ENCODE results near the gene IP6K3.

Gene IP6K3

DNA sequence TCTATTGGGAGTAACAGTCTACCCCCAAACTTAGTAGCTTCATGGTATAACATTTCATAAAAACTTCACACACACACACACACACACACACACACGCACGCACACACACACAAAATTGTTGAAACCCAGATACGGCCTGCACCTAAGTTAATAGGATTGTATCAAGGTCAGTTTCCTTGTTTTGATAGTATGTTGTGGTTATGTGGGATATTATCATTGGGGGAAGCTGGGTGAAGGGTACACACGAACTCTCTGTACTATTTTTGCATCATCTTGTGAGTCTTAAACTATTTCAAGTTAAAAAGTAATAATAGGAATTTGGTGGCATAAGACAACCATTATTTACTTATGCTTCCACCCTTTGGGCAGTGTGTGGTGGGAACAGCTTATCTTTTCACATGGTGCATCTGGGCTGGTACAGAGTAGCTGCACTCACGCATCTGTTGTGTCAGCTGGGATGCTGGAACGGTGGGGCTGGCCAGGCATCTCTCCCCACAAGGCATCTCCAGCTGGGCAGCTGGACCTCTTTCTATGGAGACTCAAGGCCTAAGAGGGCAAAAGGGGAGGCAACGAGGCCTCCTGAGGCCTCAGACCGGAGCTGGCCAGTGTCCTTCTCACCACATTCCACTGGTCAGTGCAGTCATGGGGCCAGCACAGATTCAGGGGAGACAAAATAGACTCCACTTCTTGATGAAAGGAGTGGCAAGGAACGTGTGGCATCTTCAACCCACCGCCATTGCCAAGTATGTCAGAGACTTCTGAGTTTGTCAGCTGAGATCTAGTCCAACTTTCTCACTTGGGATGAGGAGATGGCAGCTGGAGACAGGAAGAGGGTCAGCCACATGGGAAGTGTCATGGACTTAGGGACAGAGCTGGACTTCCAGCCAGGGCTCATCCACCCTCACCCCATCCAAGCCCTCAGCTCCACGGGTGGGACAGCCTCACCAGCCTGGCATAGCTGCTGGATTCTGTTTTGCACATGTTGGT is 20.5 kb upstream of the IP6K3 start:
- Histone ChIP-seq H4K8ac (ENCODE audit: low read depth, low read length) (no peak overlapping the region), H3K9ac (ENCODE audit: low read depth, low read length, poor library complexity) (no peak overlapping the region), H3K36me3 (replicated peaks in 1 of 2; ENCODE audit: control insufficient read depth in 2 of 2, insufficient read depth in 2 of 2, low read length in 2 of 2) (peaks cover 0 to 2% of the 10 kb centered on the region in 2 donors), H2BK12ac (ENCODE audit: low read length) (no peak overlapping the region), H2BK15ac (ENCODE audit: low read length) (no peak overlapping the region), H2BK120ac (ENCODE audit: low read depth, low read length) (no peak overlapping the region), H2AK5ac (ENCODE audit: low read depth, low read length) (no peak overlapping the region), H3K27ac (replicated peaks; ENCODE audit: low read length) (no peak overlapping the region), H3K4ac (ENCODE audit: low read length) (no peak overlapping the region), H4K91ac (ENCODE audit: low read depth, low read length, poor library complexity) (no peak overlapping the region), H3K4me2 (ENCODE audit: insufficient read depth, low read length, poor library complexity, severe bottlenecking) (no peak overlapping the region), H3K4me1 (ENCODE audit: control insufficient read depth in 2 of 2, insufficient read depth in 1 of 2, low read depth in 1 of 2, low read length in 2 of 2) (peaks cover 10 to 12% of the 10 kb centered on the region in 2 donors), H3K79me1 (ENCODE audit: low read depth, low read length) (no peaks in the 10 kb centered on the region), H3K18ac (ENCODE audit: low read length) (no peak overlapping the region), H3K4me3 (ENCODE audit: low read length in 2 of 2) (no peak overlapping the region), H3K23ac (ENCODE audit: low read depth, low read length, poor library complexity) (no peak overlapping the region), H2BK5ac (ENCODE audit: low read length) (no peak overlapping the region), H2AFZ (ENCODE audit: low read length) (no peak overlapping the region), H3K9me3 (replicated peaks in 1 of 2; ENCODE audit: control insufficient read depth in 2 of 2, insufficient read depth in 1 of 2, low read depth in 1 of 2, low read length in 2 of 2) (no peaks in the 10 kb centered on the region), H3K14ac (ENCODE audit: low read length) (no peak overlapping the region), H3K27me3 (ENCODE audit: control insufficient read depth in 3 of 3, insufficient read depth in 3 of 3, low read depth in 1 of 3, low read length in 3 of 3) (peaks cover 0 to 4% (median 0%) of the 10 kb centered on the region in 3 experiments)
- WGBS, 2 donors (ENCODE audit: extremely low coverage in 2 of 2, insufficient read length in 2 of 2, insufficient replicate concordance in 1 of 2), result no CpG with 5 or more reads among the region's 11 CpGs
- no peak for DNase-seq (ENCODE audit: low spot score)

DNA sequence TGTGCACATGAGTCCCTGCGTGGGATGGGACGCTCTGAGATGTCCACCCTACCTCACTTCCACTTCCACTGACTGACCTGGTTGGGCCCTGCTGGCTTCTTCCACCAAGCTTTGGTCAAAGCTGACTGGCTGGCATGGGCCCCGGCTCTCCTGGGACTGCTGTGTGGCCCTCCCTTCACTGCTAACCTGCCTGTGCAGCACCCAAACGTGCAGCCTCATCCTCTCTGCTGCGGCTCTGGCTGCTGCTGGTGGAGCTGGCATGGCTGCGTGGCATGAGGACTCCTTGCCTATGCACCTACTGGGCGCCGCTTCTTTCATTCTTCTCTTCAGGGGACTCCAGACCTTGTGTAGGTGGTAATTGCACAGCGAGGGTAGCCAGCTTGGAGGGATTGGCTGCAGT is 18.7 kb upstream of the IP6K3 start:
- no peak overlapping the region for H2BK12ac ChIP-seq (ENCODE audit: low read length)
- H3K18ac ChIP-seq (ENCODE audit: low read length), result peak overlapping the region; percentile 80
- no peak overlapping the region for H2AK5ac ChIP-seq (ENCODE audit: low read depth, low read length)
- no peak overlapping the region for H2AFZ ChIP-seq (ENCODE audit: low read length)
- H4K91ac ChIP-seq (ENCODE audit: low read depth, low read length, poor library complexity), result no peak overlapping the region
- H3K79me1 ChIP-seq (ENCODE audit: low read depth, low read length), result no peaks in the 10 kb centered on the region
- WGBS, 2 donors (ENCODE audit: extremely low coverage in 2 of 2, insufficient read length in 2 of 2, insufficient replicate concordance in 1 of 2), result no CpG with 5 or more reads among the region's 9 CpGs
- no peak overlapping the region for H2BK15ac ChIP-seq (ENCODE audit: low read length)
- no peak overlapping the region for H4K8ac ChIP-seq (ENCODE audit: low read depth, low read length)
- no peak overlapping the region for H3K4ac ChIP-seq (ENCODE audit: low read length)
- no peak overlapping the region for H3K4me2 ChIP-seq (ENCODE audit: insufficient read depth, low read length, poor library complexity, severe bottlenecking)
- no peak overlapping the region for H2BK5ac ChIP-seq (ENCODE audit: low read length)
- H3K9me3 ChIP-seq (replicated peaks in 1 of 2; ENCODE audit: control insufficient read depth in 2 of 2, insufficient read depth in 1 of 2, low read depth in 1 of 2, low read length in 2 of 2), result no peaks in the 10 kb centered on the region
- H3K23ac ChIP-seq (ENCODE audit: low read depth, low read length, poor library complexity), result no peak overlapping the region
- peaks cover 0 to 4% (median 0%) of the 10 kb centered on the region in 3 experiments for H3K27me3 ChIP-seq (ENCODE audit: control insufficient read depth in 3 of 3, insufficient read depth in 3 of 3, low read depth in 1 of 3, low read length in 3 of 3)
- no peak overlapping the region for H3K9ac ChIP-seq (ENCODE audit: low read depth, low read length, poor library complexity)
- H3K14ac ChIP-seq (ENCODE audit: low read length), result no peak overlapping the region
- H2BK120ac ChIP-seq (ENCODE audit: low read depth, low read length), result no peak overlapping the region
- DNase-seq (ENCODE audit: low spot score), result no peak
- H3K4me3 ChIP-seq (ENCODE audit: low read length in 2 of 2), result no peak overlapping the region
- H3K27ac ChIP-seq (replicated peaks; ENCODE audit: low read length), result no peak overlapping the region
- no peaks in the 10 kb centered on the region for H3K36me3 ChIP-seq (replicated peaks in 1 of 2; ENCODE audit: control insufficient read depth in 2 of 2, insufficient read depth in 2 of 2, low read length in 2 of 2)
- peaks cover 8 to 12% of the 10 kb centered on the region in 2 donors for H3K4me1 ChIP-seq (ENCODE audit: control insufficient read depth in 2 of 2, insufficient read depth in 1 of 2, low read depth in 1 of 2, low read length in 2 of 2)

GRCh38 chr6:33764036-33764435 is 17.3 kb upstream of the IP6K3 start:
- no CpG with 5 or more reads among the region's 2 CpGs for WGBS, 2 donors (ENCODE audit: extremely low coverage in 2 of 2, insufficient read length in 2 of 2, insufficient replicate concordance in 1 of 2)
- Histone ChIP-seq H4K8ac (ENCODE audit: low read depth, low read length) (no peak overlapping the region), H3K79me1 (ENCODE audit: low read depth, low read length) (no peaks in the 10 kb centered on the region), H3K9me3 (replicated peaks in 1 of 2; ENCODE audit: control insufficient read depth in 2 of 2, insufficient read depth in 1 of 2, low read depth in 1 of 2, low read length in 2 of 2) (no peaks in the 10 kb centered on the region), H3K27me3 (ENCODE audit: control insufficient read depth in 3 of 3, insufficient read depth in 3 of 3, low read depth in 1 of 3, low read length in 3 of 3) (peaks cover 0 to 4% (median 0%) of the 10 kb centered on the region in 3 experiments), H2BK5ac (ENCODE audit: low read length) (no peak overlapping the region), H3K23ac (ENCODE audit: low read depth, low read length, poor library complexity) (no peak overlapping the region), H2AK5ac (ENCODE audit: low read depth, low read length) (no peak overlapping the region), H3K14ac (ENCODE audit: low read length) (no peak overlapping the region), H2BK15ac (ENCODE audit: low read length) (no peak overlapping the region), H3K4ac (ENCODE audit: low read length) (no peak overlapping the region), H2AFZ (ENCODE audit: low read length) (no peak overlapping the region), H3K4me3 (ENCODE audit: low read length in 2 of 2) (no peak overlapping the region), H4K91ac (ENCODE audit: low read depth, low read length, poor library complexity) (no peak overlapping the region), H2BK12ac (ENCODE audit: low read length) (no peak overlapping the region), H3K9ac (ENCODE audit: low read depth, low read length, poor library complexity) (peak overlapping the region; percentile 4), H2BK120ac (ENCODE audit: low read depth, low read length) (no peak overlapping the region), H3K27ac (replicated peaks; ENCODE audit: low read length) (no peak overlapping the region), H3K4me2 (ENCODE audit: insufficient read depth, low read length, poor library complexity, severe bottlenecking) (no peak overlapping the region), H3K36me3 (replicated peaks in 1 of 2; ENCODE audit: control insufficient read depth in 2 of 2, insufficient read depth in 2 of 2, low read length in 2 of 2) (no peaks in the 10 kb centered on the region), H3K4me1 (ENCODE audit: control insufficient read depth in 2 of 2, insufficient read depth in 1 of 2, low read depth in 1 of 2, low read length in 2 of 2) (peaks cover 9 to 10% of the 10 kb centered on the region in 2 donors), H3K18ac (ENCODE audit: low read length) (no peak overlapping the region)
- DNase-seq (ENCODE audit: low spot score), result no peak

- H3K9me3 ChIP-seq (replicated peaks in 1 of 2; ENCODE audit: control insufficient read depth in 2 of 2, insufficient read depth in 1 of 2, low read depth in 1 of 2, low read length in 2 of 2), result no peaks in the 10 kb centered on the region
- H2BK12ac ChIP-seq (ENCODE audit: low read length), result no peak overlapping the region
- H3K4me1 ChIP-seq (ENCODE audit: control insufficient read depth in 2 of 2, insufficient read depth in 1 of 2, low read depth in 1 of 2, low read length in 2 of 2), result peaks cover 9 to 10% of the 10 kb centered on the region in 2 donors
- no peak overlapping the region for H2BK120ac ChIP-seq (ENCODE audit: low read depth, low read length)
- no peak overlapping the region for H2AFZ ChIP-seq (ENCODE audit: low read length)
- H3K27ac ChIP-seq (replicated peaks; ENCODE audit: low read length), result no peak overlapping the region
- DNase-seq (ENCODE audit: low spot score), result no peak
- H2BK15ac ChIP-seq (ENCODE audit: low read length), result no peak overlapping the region
- H3K4me3 ChIP-seq (ENCODE audit: low read length in 2 of 2), result no peak overlapping the region
- H3K27me3 ChIP-seq (ENCODE audit: control insufficient read depth in 3 of 3, insufficient read depth in 3 of 3, low read depth in 1 of 3, low read length in 3 of 3), result peaks cover 0 to 4% (median 0%) of the 10 kb centered on the region in 3 experiments
- no peak overlapping the region for H3K18ac ChIP-seq (ENCODE audit: low read length)
- H2AK5ac ChIP-seq (ENCODE audit: low read depth, low read length), result peak overlapping the region; percentile 64
- no peak overlapping the region for H3K4ac ChIP-seq (ENCODE audit: low read length)
- no peaks in the 10 kb centered on the region for H3K79me1 ChIP-seq (ENCODE audit: low read depth, low read length)
- H2BK5ac ChIP-seq (ENCODE audit: low read length), result no peak overlapping the region
- no peak overlapping the region for H4K91ac ChIP-seq (ENCODE audit: low read depth, low read length, poor library complexity)
- no peak overlapping the region for H3K14ac ChIP-seq (ENCODE audit: low read length)
- no peak overlapping the region for H4K8ac ChIP-seq (ENCODE audit: low read depth, low read length)
- no peak overlapping the region for H3K9ac ChIP-seq (ENCODE audit: low read depth, low read length, poor library complexity)
- H3K4me2 ChIP-seq (ENCODE audit: insufficient read depth, low read length, poor library complexity, severe bottlenecking), result no peak overlapping the region
- H3K36me3 ChIP-seq (replicated peaks in 1 of 2; ENCODE audit: control insufficient read depth in 2 of 2, insufficient read depth in 2 of 2, low read length in 2 of 2), result no peaks in the 10 kb centered on the region
- WGBS, 2 donors (ENCODE audit: extremely low coverage in 2 of 2, insufficient read length in 2 of 2, insufficient replicate concordance in 1 of 2), result no CpG with 5 or more reads among the region's 6 CpGs
- no peak overlapping the region for H3K23ac ChIP-seq (ENCODE audit: low read depth, low read length, poor library complexity)
These were observed 16.8 kb upstream of the IP6K3 start for GRCh38 chr6:33763483-33763882.
